GM12892 (cell line): Measurements from ENCODE around the gene NPPA.

Experiments
- POLR2A ChIP-seq: IDR thresholded peaks from 2 replicates; pipeline ENCODE4 v1.6.1; 2011; ENCODE audit warnings: low read depth, low read length, control low read depth
- POLR2AphosphoS5 ChIP-seq: IDR thresholded peaks from 2 replicates; pipeline ENCODE4 v1.6.1; 2011; ENCODE audit warnings: low read depth, low read length, control low read depth
- TAF1 ChIP-seq: IDR thresholded peaks from 2 replicates; pipeline ENCODE4 v1.6.1; 2011; ENCODE audit warnings: low read depth, mild to moderate bottlenecking, control low read depth, low read length, borderline replicate concordance

DNA sequence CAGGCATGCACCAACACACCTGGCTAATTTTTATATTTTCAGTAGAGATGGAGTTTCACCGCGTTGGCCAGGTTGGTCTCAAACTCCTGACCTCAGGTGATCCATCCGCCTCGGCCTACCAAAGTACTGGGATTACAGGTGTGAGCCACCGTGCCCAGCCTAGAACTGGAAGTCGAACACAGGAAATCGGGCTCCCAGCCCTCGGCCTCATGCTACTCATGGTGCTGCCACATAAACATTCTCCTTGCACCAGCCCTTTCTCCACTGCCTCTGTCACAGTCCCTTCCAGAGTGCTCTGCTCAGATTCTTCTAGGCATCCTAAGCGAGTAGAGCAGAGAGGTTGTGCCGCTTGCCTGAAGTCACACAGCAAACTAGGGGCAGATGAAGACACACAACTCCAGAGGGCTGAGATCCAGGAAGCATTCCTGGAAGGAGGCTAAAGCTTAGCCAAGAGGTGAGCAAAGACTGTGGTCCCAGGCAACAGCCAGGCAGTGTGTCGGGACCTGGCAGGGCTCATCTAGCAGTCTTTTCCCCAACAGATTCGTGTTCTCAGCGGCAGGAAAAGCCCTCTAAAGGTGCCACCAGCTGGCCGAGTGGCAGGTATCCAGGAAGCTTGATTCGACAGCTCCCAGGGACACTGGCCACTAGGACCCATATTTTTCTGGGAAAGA, 40.8 kb upstream of the NPPA start:
- TF ChIP-seq POLR2AphosphoS5 = no peak
- TF ChIP-seq POLR2A = no peak
- TF ChIP-seq TAF1 = no peak
